Germinal center (tissue), 1 donor: ENCODE measurements around the gene TMEM54.

Experiments used
- DNase-seq: peaks from one replicate; pipeline ENCODE4 v3.0.0; 2012; ENCODE audit warnings: mixed read lengths, low spot score

Gene TMEM54

GRCh38 chr1:32895325-32896215 lies 5.6 kb downstream of the TMEM54 start:
- DNase-seq: no peak

GRCh38 chr1:32894681-32895080 lies 6.5 kb downstream of the TMEM54 start:
- DNase-seq: no peak

- DNase-seq: no peak
Measured at GRCh38 chr1:32894019-32894600, 7.1 kb downstream of the TMEM54 start.

- no peak for DNase-seq
Measured at GRCh38 chr1:32893198-32894018, 7.8 kb downstream of the TMEM54 start.

- peak; percentile 85 for DNase-seq
Measured at GRCh38 chr1:32892368-32893197, 8.6 kb downstream of the TMEM54 start.

- no peak for DNase-seq
Measured at GRCh38 chr1:32891630-32892029, 9.6 kb downstream of the TMEM54 start.

- no peak for DNase-seq
Measured at GRCh38 chr1:32891241-32891570, 10.0 kb downstream of the TMEM54 start.

- no peak for DNase-seq
Measured at GRCh38 chr1:32890516-32891240, 10.5 kb downstream of the TMEM54 start.

GRCh38 chr1:32889731-32890278 lies 11.4 kb downstream of the TMEM54 start:
- no peak for DNase-seq

GRCh38 chr1:32888677-32889420 lies 12.3 kb downstream of the TMEM54 start:
- DNase-seq: no peak

GRCh38 chr1:32888134-32888533 lies 13.1 kb downstream of the TMEM54 start:
- DNase-seq: no peak

- no peak for DNase-seq
Measured at GRCh38 chr1:32887623-32888022, 13.6 kb downstream of the TMEM54 start.

- no peak for DNase-seq
Measured at GRCh38 chr1:32886828-32887414, 14.3 kb downstream of the TMEM54 start.

- peak; percentile 46 for DNase-seq
Measured at GRCh38 chr1:32886004-32886827, 15.0 kb downstream of the TMEM54 start, which contains the start of gene HPCA. Gene HPCA, plus strand, starts transcription at chr1:32886491. Its CDS starts 2,408 bp downstream, at chr1:32888899.

- no peak for DNase-seq
Measured at GRCh38 chr1:32885676-32886003, 15.5 kb downstream of the TMEM54 start.

- no peak for DNase-seq
Measured at GRCh38 chr1:32884726-32885125, 16.5 kb downstream of the TMEM54 start.

GRCh38 chr1:32884032-32884372 lies 17.2 kb downstream of the TMEM54 start:
- DNase-seq: no peak

- DNase-seq: no peak
Measured at GRCh38 chr1:32883338-32884031, 17.7 kb downstream of the TMEM54 start.
